MM.1S (cell line): ENCODE measurements around the gene TTBK1.
A peak's percentile ranks its signal among the peaks of the same experiment; 100 is the strongest.

Experiments
- DNase-seq: peaks from one replicate; pipeline ENCODE4 v3.0.0-alpha.2; 2015
- H2AFZ ChIP-seq: fragments of 300-600 bp; sonication (generic); 2 replicates; pipeline ENCODE4 v1.6.0; 2016; ENCODE audit warnings: antibody characterized with exemption, low read length
- H3F3A ChIP-seq: fragments of 300-600 bp; sonication (generic); 2 replicates; pipeline ENCODE4 v1.6.1; 2016; ENCODE audit warnings: mild to moderate bottlenecking, antibody characterized with exemption, low read length, moderate library complexity, mixed read lengths; ENCODE audit not compliant: insufficient read depth
- H3K27ac ChIP-seq: fragments of 300-600 bp; sonication (generic); 2 replicates; pipeline ENCODE4 v1.5.1; 2016; ENCODE audit warnings: mild to moderate bottlenecking, low read length
- H3K27me3 ChIP-seq: fragments of 300-600 bp; sonication (generic); replicated peaks from 2 replicates; pipeline ENCODE4 v1.6.0; 2016; ENCODE audit warnings: low read length; ENCODE audit not compliant: insufficient read depth
- H3K36me3 ChIP-seq: fragments of 300-600 bp; sonication (generic); replicated peaks from 2 replicates; pipeline ENCODE4 v1.6.1; 2016; ENCODE audit warnings: mild to moderate bottlenecking, low read length, mixed read lengths; ENCODE audit not compliant: insufficient read depth
- H3K4me1 ChIP-seq: fragments of 300-600 bp; sonication (generic); 2 replicates; pipeline ENCODE4 v1.6.1; 2016; ENCODE audit warnings: low read length, mixed read lengths
- H3K4me2 ChIP-seq: fragments of 300-600 bp; sonication (generic); 2 replicates; pipeline ENCODE4 v1.6.0; 2016; ENCODE audit warnings: low read depth, low read length
- H3K4me3 ChIP-seq: fragments of 300-600 bp; sonication (generic); 2 replicates; pipeline ENCODE4 v1.5.1; 2016; ENCODE audit warnings: low read length, mixed read lengths
- H3K79me2 ChIP-seq: fragments of 300-600 bp; sonication (generic); 2 replicates; pipeline ENCODE4 v1.6.1; 2016; ENCODE audit warnings: mixed run types, low read length, mixed read lengths
- H3K9ac ChIP-seq: fragments of 300-600 bp; sonication (generic); 2 replicates; pipeline ENCODE4 v1.6.1; 2016; ENCODE audit warnings: low read length, mixed read lengths
- H3K9me2 ChIP-seq: fragments of 300-600 bp; sonication (generic); replicated peaks from 2 replicates; pipeline ENCODE4 v1.6.1; 2016; ENCODE audit warnings: mild to moderate bottlenecking, low read length, mixed read lengths; ENCODE audit not compliant: insufficient read depth
- H3K9me3 ChIP-seq: fragments of 300-600 bp; sonication (generic); replicated peaks from 2 replicates; pipeline ENCODE4 v1.6.1; 2016; ENCODE audit warnings: mild to moderate bottlenecking, low read length, mixed read lengths; ENCODE audit not compliant: insufficient read depth
- H4K20me1 ChIP-seq: fragments of 300-600 bp; sonication (generic); 2 replicates; pipeline ENCODE4 v1.6.1; 2016; ENCODE audit warnings: mild to moderate bottlenecking, low read length, moderate library complexity, mixed read lengths; ENCODE audit not compliant: insufficient read depth
- EZH2 ChIP-seq: fragments of 300-600 bp; sonication (generic); optimal IDR thresholded peaks from 2 replicates; pipeline ENCODE3; 2017; ENCODE audit warnings: low read depth, mild to moderate bottlenecking, antibody characterized with exemption, low read length, mixed read lengths
- EZH2phosphoT487 ChIP-seq: fragments of 300-600 bp; sonication (generic); IDR thresholded peaks from 2 replicates; pipeline ENCODE4 v1.6.1; 2018; ENCODE audit warnings: antibody characterized with exemption, low read length
- TF ChIP-seq, protein P1 (sequence below): fragments of 300-600 bp; sonication (generic); IDR thresholded peaks from 2 replicates; pipeline ENCODE4 v1.5.1; 2016; ENCODE audit warnings: antibody characterized with exemption, low read length, mixed read lengths

Gene TTBK1

DNA sequence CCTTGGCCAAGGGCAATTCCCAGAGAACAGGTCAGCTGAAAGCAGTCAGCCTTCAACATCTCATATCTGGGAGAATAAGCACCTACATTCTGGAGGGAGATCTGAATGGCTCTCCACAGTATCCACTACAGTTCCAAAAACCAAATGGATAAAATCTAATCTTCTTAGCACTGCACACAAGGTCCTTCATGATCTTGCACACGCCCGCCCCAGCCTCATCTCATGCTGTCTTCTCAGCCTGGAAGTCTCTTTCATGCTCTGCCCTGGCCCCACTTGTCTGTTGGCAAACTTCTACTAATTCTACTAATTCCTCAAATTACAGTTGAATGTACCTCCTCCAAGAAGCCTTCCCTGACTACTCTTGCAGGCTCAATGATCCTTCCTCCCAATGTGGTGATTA, 1.8 kb upstream of the TTBK1 start:
- no peak for DNase-seq
- peaks cover 16% of the 10 kb centered on the region for H3K4me1 ChIP-seq
- peak overlapping the region; percentile 61 for H3K4me2 ChIP-seq
- no peaks in the 10 kb centered on the region for H3K27me3 ChIP-seq
- TF ChIP-seq EZH2phosphoT487, result no peak
- TF ChIP-seq, protein P1, sequence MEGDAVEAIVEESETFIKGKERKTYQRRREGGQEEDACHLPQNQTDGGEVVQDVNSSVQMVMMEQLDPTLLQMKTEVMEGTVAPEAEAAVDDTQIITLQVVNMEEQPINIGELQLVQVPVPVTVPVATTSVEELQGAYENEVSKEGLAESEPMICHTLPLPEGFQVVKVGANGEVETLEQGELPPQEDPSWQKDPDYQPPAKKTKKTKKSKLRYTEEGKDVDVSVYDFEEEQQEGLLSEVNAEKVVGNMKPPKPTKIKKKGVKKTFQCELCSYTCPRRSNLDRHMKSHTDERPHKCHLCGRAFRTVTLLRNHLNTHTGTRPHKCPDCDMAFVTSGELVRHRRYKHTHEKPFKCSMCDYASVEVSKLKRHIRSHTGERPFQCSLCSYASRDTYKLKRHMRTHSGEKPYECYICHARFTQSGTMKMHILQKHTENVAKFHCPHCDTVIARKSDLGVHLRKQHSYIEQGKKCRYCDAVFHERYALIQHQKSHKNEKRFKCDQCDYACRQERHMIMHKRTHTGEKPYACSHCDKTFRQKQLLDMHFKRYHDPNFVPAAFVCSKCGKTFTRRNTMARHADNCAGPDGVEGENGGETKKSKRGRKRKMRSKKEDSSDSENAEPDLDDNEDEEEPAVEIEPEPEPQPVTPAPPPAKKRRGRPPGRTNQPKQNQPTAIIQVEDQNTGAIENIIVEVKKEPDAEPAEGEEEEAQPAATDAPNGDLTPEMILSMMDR, result no peak
- TF ChIP-seq EZH2, result no peak
- peaks cover 12% of the 10 kb centered on the region for H3F3A ChIP-seq
- H3K9me3 ChIP-seq, result no peaks in the 10 kb centered on the region
- peak overlapping the region; percentile 37; the same call in 1 of the 2 replicates for H3K27ac ChIP-seq
- H2AFZ ChIP-seq, result peak overlapping the region; percentile 64
- H3K36me3 ChIP-seq, result no peaks in the 10 kb centered on the region
- no peaks in the 10 kb centered on the region for H4K20me1 ChIP-seq
- no peak overlapping the region for H3K4me3 ChIP-seq
- no peaks in the 10 kb centered on the region for H3K9me2 ChIP-seq
- H3K9ac ChIP-seq, result no peak overlapping the region
- H3K79me2 ChIP-seq, result no peaks in the 10 kb centered on the region

DNA sequence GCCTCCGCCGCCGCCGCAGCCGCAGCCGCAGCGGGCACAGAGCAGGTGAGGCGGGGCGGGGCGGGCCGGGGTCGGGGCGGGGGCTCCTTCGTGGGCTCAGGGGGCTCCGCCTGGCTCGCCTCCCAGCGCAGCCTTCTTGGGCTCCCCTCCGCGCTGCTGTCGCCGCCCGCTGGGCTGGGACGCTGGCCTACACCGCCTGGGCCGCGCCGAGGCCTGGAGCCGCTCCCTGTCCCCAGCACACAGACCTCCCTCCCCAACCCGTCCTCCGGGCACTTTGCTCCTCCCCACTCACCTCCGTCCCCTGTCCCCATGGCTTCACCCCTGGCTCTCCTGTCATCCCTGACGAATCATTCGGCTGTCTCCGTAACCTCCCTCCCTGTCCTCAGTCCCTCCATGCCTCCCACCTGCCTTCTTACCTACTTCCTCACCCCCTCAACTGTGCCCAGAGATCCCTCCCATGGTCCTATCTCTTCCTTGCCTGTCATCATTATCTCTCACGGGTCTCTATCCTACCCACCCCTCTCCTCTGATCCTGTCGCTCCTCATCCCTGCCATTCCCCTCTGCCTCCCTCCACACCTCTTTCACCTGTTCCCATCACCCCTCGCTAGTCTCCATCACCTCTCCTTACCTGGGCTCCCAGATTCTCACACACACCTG, 512 bp downstream of the TTBK1 start:
- Histone ChIP-seq H3K9me2 (no peaks in the 10 kb centered on the region), H3K4me3 (no peak overlapping the region), H3K9ac (no peak overlapping the region), H3K36me3 (no peaks in the 10 kb centered on the region), H2AFZ (no peak overlapping the region), H3K27ac (no peak overlapping the region), H3F3A (peaks cover 12% of the 10 kb centered on the region), H3K4me2 (no peak overlapping the region), H4K20me1 (no peaks in the 10 kb centered on the region), H3K9me3 (no peaks in the 10 kb centered on the region), H3K27me3 (no peaks in the 10 kb centered on the region), H3K4me1 (peaks cover 16% of the 10 kb centered on the region), H3K79me2 (no peaks in the 10 kb centered on the region)
- TF ChIP-seq, protein P1, result no peak
- no peak for TF ChIP-seq EZH2
- DNase-seq, result no peak

DNA sequence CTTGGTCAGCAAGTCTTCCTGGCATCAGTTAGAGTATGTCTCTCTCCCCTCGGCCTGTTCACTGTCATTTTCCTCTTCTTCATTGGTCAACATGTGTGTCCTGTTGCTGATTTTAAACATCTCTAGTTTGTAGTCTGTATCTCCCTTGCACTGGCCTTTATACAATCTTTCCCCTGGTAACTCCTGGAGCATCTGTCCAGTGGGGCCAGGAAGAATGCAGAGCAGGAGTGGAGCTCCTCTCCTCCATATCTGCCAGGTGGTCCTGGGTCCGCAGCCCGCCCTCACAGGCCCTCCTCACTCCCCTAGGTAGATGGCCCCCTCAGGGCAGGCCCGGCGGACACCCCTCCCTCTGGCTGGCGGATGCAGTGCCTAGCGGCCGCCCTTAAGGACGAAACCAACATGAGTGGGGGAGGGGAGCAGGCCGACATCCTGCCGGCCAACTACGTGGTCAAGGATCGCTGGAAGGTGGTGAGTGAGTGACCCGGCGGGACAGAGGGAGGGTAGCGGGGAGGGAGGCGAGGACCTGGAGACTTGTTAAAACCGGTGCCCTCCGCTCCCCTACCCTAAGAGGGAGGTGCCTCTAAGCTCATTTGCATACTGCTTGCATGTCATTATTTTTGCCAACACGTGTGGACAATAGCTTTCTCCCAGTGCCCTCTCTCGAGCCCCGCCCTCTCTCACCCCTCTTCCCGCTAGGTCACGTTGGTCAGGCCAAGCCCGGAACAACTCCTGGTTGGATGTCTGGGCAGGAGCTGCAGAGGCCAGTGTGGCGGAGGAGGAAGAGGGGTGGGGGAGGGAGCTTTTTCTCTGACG, 3.2 kb downstream of the TTBK1 start:
- no peaks in the 10 kb centered on the region for H3K9me3 ChIP-seq
- peaks cover 4% of the 10 kb centered on the region for H3K4me1 ChIP-seq
- no peaks in the 10 kb centered on the region for H4K20me1 ChIP-seq
- H2AFZ ChIP-seq, result peak overlapping the region; percentile 99
- no peaks in the 10 kb centered on the region for H3K27me3 ChIP-seq
- H3K4me2 ChIP-seq, result peak overlapping the region; percentile 77
- no peaks in the 10 kb centered on the region for H3K79me2 ChIP-seq
- H3K36me3 ChIP-seq, result no peaks in the 10 kb centered on the region
- peaks cover 3% of the 10 kb centered on the region; the same call in 1 of the 2 replicates for H3F3A ChIP-seq
- TF ChIP-seq, protein P1, result no peak
- TF ChIP-seq EZH2 (no peak), EZH2phosphoT487 (no peak)
- peak overlapping the region; percentile 86 for H3K4me3 ChIP-seq
- H3K9me2 ChIP-seq, result no peaks in the 10 kb centered on the region
- DNase-seq, result peak; percentile 65
- H3K9ac ChIP-seq, result peak overlapping the region; percentile 49
- H3K27ac ChIP-seq, result peak overlapping the region; percentile 12; the same call in 1 of the 2 replicates
